Measurements from ENCODE around the gene OTUB2. TPM values are rescaled to one million over a fixed set of nuclear protein-coding genes. Genes with fewer than 3 reads are reported as not detected.

The OTUB2 gene
- polyA plus RNA-seq, 3 donors from 2014 or later: 0.22 to 0.33 TPM; not detected in 1

GRCh38 chr14:93987376-93987775, 38.8 kb upstream of the OTUB2 start:
- no peaks in the 10 kb centered on the region for H3K9me3 Mint-ChIP-seq
- no peak overlapping the region for H3K4me3 Mint-ChIP-seq
- H3K36me3 Mint-ChIP-seq: no peaks in the 10 kb centered on the region
- H3K27me3 Mint-ChIP-seq (ENCODE audit: low read depth in 3 of 3): peaks cover 2 to 8% (median 7%) of the 10 kb centered on the region in 3 donors
- no peaks in the 10 kb centered on the region for H3K4me1 Mint-ChIP-seq
- no peak overlapping the region for H3K27ac Mint-ChIP-seq
- no peak for DNase-seq

- Mint-ChIP-seq H3K9me3 (no peaks in the 10 kb centered on the region), H3K4me1 (no peaks in the 10 kb centered on the region), H3K27ac (no peak overlapping the region), H3K4me3 (no peak overlapping the region), H3K27me3 (ENCODE audit: low read depth in 3 of 3) (peaks cover 2 to 8% (median 7%) of the 10 kb centered on the region in 3 donors), H3K36me3 (no peaks in the 10 kb centered on the region)
- DNase-seq: no peak
Measured at GRCh38 chr14:93987815-93988476, 38.2 kb upstream of the OTUB2 start.

- H3K36me3 Mint-ChIP-seq: no peaks in the 10 kb centered on the region
- no peaks in the 10 kb centered on the region for H3K4me1 Mint-ChIP-seq
- H3K27me3 Mint-ChIP-seq (ENCODE audit: low read depth in 3 of 3): peaks cover 2 to 8% (median 2%) of the 10 kb centered on the region in 3 donors
- H3K27ac Mint-ChIP-seq: peak overlapping the region in 1 of 6 donors; percentile 40
- no peak overlapping the region for H3K4me3 Mint-ChIP-seq
- no peak for DNase-seq
- no peaks in the 10 kb centered on the region for H3K9me3 Mint-ChIP-seq
Measured at GRCh38 chr14:93989939-93990338, 36.2 kb upstream of the OTUB2 start.

GRCh38 chr14:93991212-93991611, 34.9 kb upstream of the OTUB2 start:
- no peaks in the 10 kb centered on the region for H3K4me1 Mint-ChIP-seq
- DNase-seq: no peak
- no peak overlapping the region for H3K27ac Mint-ChIP-seq
- no peak overlapping the region for H3K4me3 Mint-ChIP-seq
- H3K36me3 Mint-ChIP-seq: no peaks in the 10 kb centered on the region
- peaks cover 2 to 7% (median 4%) of the 10 kb centered on the region in 3 donors for H3K27me3 Mint-ChIP-seq (ENCODE audit: low read depth in 3 of 3)
- no peaks in the 10 kb centered on the region for H3K9me3 Mint-ChIP-seq

- H3K4me3 Mint-ChIP-seq: no peak overlapping the region
- no peaks in the 10 kb centered on the region for H3K9me3 Mint-ChIP-seq
- H3K4me1 Mint-ChIP-seq: no peaks in the 10 kb centered on the region
- no peak for DNase-seq
- no peak overlapping the region for H3K27ac Mint-ChIP-seq
- H3K27me3 Mint-ChIP-seq (ENCODE audit: low read depth in 3 of 3): peaks cover 2 to 5% (median 4%) of the 10 kb centered on the region in 3 donors
- no peaks in the 10 kb centered on the region for H3K36me3 Mint-ChIP-seq
Measured at GRCh38 chr14:93991649-93992048, 34.5 kb upstream of the OTUB2 start.

- H3K27ac Mint-ChIP-seq: no peak overlapping the region
Measured at GRCh38 chr14:93993382-93993781, 32.8 kb upstream of the OTUB2 start.

GRCh38 chr14:93994919-93995682, 31.0 kb upstream of the OTUB2 start:
- Mint-ChIP-seq H3K27ac (no peak overlapping the region), H3K4me3 (no peak overlapping the region), H3K4me1 (no peaks in the 10 kb centered on the region), H3K36me3 (no peaks in the 10 kb centered on the region), H3K27me3 (ENCODE audit: low read depth in 3 of 3) (peaks cover 3 to 4% (median 4%) of the 10 kb centered on the region in 3 donors), H3K9me3 (no peaks in the 10 kb centered on the region)
- no peak for DNase-seq

More at GRCh38 chr14:93993382-93993781, 32.8 kb upstream of the OTUB2 start:
- H3K4me1 Mint-ChIP-seq: no peaks in the 10 kb centered on the region
- DNase-seq: no peak
- H3K36me3 Mint-ChIP-seq: no peaks in the 10 kb centered on the region
- peaks cover 2 to 6% (median 5%) of the 10 kb centered on the region in 3 donors for H3K27me3 Mint-ChIP-seq (ENCODE audit: low read depth in 3 of 3)
- H3K4me3 Mint-ChIP-seq: no peak overlapping the region
- H3K9me3 Mint-ChIP-seq: no peaks in the 10 kb centered on the region

- no peaks in the 10 kb centered on the region for H3K9me3 Mint-ChIP-seq
- no peak for DNase-seq
- H3K4me1 Mint-ChIP-seq: no peaks in the 10 kb centered on the region
- H3K4me3 Mint-ChIP-seq: no peak overlapping the region
- peaks cover 4 to 6% (median 6%) of the 10 kb centered on the region in 3 donors for H3K27me3 Mint-ChIP-seq (ENCODE audit: low read depth in 3 of 3)
- no peaks in the 10 kb centered on the region for H3K36me3 Mint-ChIP-seq
- H3K27ac Mint-ChIP-seq: no peak overlapping the region
Measured at GRCh38 chr14:93996130-93996695, 29.9 kb upstream of the OTUB2 start.

- peaks cover 6 to 10% (median 6%) of the 10 kb centered on the region in 3 donors for H3K27me3 Mint-ChIP-seq (ENCODE audit: low read depth in 3 of 3)
- no peaks in the 10 kb centered on the region for H3K36me3 Mint-ChIP-seq
- DNase-seq: no peak
- no peak within 1 kb of the TSS for H3K27ac Mint-ChIP-seq
- no peaks in the 10 kb centered on the region for H3K9me3 Mint-ChIP-seq
- H3K4me3 Mint-ChIP-seq: no peak within 1 kb of the TSS
- H3K4me1 Mint-ChIP-seq: no peaks in the 10 kb centered on the region
Measured at GRCh38 chr14:93997082-93997481, 29.1 kb upstream of the OTUB2 start, which contains the start of gene CCDC197. CCDC197 (plus strand) TSS chr14:93997301; CDS start chr14:93998132, 831 bp downstream.

- no peak overlapping the region for H3K27ac Mint-ChIP-seq
- no peaks in the 10 kb centered on the region for H3K4me1 Mint-ChIP-seq
- DNase-seq: no peak
Measured at GRCh38 chr14:93997916-93998870, 27.9 kb upstream of the OTUB2 start.

GRCh38 chr14:93998871-93999403, 27.2 kb upstream of the OTUB2 start:
- H3K36me3 Mint-ChIP-seq: no peaks in the 10 kb centered on the region
- H3K4me1 Mint-ChIP-seq: no peaks in the 10 kb centered on the region
- DNase-seq: no peak
- H3K4me3 Mint-ChIP-seq: no peak overlapping the region
- H3K9me3 Mint-ChIP-seq: no peaks in the 10 kb centered on the region
- H3K27me3 Mint-ChIP-seq (ENCODE audit: low read depth in 3 of 3): peaks cover 8 to 17% (median 10%) of the 10 kb centered on the region in 3 donors
- no peak overlapping the region for H3K27ac Mint-ChIP-seq

More at GRCh38 chr14:93997916-93998870, 27.9 kb upstream of the OTUB2 start:
- H3K4me3 Mint-ChIP-seq: peak overlapping the region in 1 of 5 donors; percentile 6
- H3K27me3 Mint-ChIP-seq (ENCODE audit: low read depth in 3 of 3): peaks cover 6 to 13% (median 6%) of the 10 kb centered on the region in 3 donors
- H3K9me3 Mint-ChIP-seq: no peaks in the 10 kb centered on the region
- no peaks in the 10 kb centered on the region for H3K36me3 Mint-ChIP-seq

GRCh38 chr14:93999573-93999972, 26.6 kb upstream of the OTUB2 start:
- H3K27ac Mint-ChIP-seq: no peak overlapping the region
- peaks cover 8 to 17% (median 10%) of the 10 kb centered on the region in 3 donors for H3K27me3 Mint-ChIP-seq (ENCODE audit: low read depth in 3 of 3)
- no peaks in the 10 kb centered on the region for H3K36me3 Mint-ChIP-seq
- DNase-seq: no peak
- H3K4me1 Mint-ChIP-seq: no peaks in the 10 kb centered on the region
- H3K9me3 Mint-ChIP-seq: no peaks in the 10 kb centered on the region
- H3K4me3 Mint-ChIP-seq: no peak overlapping the region

GRCh38 chr14:94000267-94000666, 25.9 kb upstream of the OTUB2 start:
- H3K27ac Mint-ChIP-seq: no peak overlapping the region
- no peak overlapping the region for H3K4me3 Mint-ChIP-seq
- H3K27me3 Mint-ChIP-seq (ENCODE audit: low read depth in 3 of 3): peaks cover 8 to 22% (median 10%) of the 10 kb centered on the region in 3 donors
- no peaks in the 10 kb centered on the region for H3K4me1 Mint-ChIP-seq
- DNase-seq: no peak
- no peaks in the 10 kb centered on the region for H3K9me3 Mint-ChIP-seq
- H3K36me3 Mint-ChIP-seq: no peaks in the 10 kb centered on the region

All from immature natural killer cell (primary cell).